Keratinocyte (primary cell): ENCODE data around the gene INAVA. TPM values are rescaled to one million over a fixed set of nuclear protein-coding genes. Genes with fewer than 3 reads are reported as not detected.

ENCODE experiments used
- DNase-seq: peaks from one replicate; pipeline ENCODE4 v3.0.0-alpha.2; 2011; ENCODE audit warnings: low read depth, missing footprints, low spot score
- FAIRE-seq: peaks from 2 replicates; lab custom pipeline; 2011; peaks lifted over from hg19 to GRCh38; lab: Jason Lieb, UNC
- H2AFZ ChIP-seq: 2 replicates; pipeline ENCODE4 v1.6.0; 2012; ENCODE audit warnings: low read length, control low read depth, inconsistent platforms; ENCODE audit not compliant: control insufficient read depth
- H3K27ac ChIP-seq: 2 replicates; pipeline ENCODE4 v1.5.1; 2011; ENCODE audit warnings: low read length; ENCODE audit not compliant: control insufficient read depth, insufficient read depth
- H3K27me3 ChIP-seq: 3 replicates; pipeline ENCODE4 v1.6.0; 2011; ENCODE audit warnings: low read length; ENCODE audit not compliant: control insufficient read depth, insufficient read depth; ENCODE audit errors: extremely low read depth
- H3K36me3 ChIP-seq, 2 experiments: 2 replicates in 1 of 2; 3 replicates in 1 of 2; pipeline ENCODE4 v1.5.1; 2011; ENCODE audit warnings: low read length in 2 of 2, mild to moderate bottlenecking in 1 of 2; ENCODE audit not compliant: control insufficient read depth in 2 of 2, insufficient read depth in 2 of 2; ENCODE audit errors: extremely low read depth in 1 of 2
- H3K4me1 ChIP-seq: 3 replicates; pipeline ENCODE4 v1.5.1; 2011; ENCODE audit warnings: low read length; ENCODE audit not compliant: control insufficient read depth, insufficient read depth; ENCODE audit errors: extremely low read depth
- H3K4me2 ChIP-seq: 3 replicates; pipeline ENCODE4 v1.6.0; 2011; ENCODE audit warnings: low read depth, low read length; ENCODE audit not compliant: control insufficient read depth, insufficient read depth; ENCODE audit errors: extremely low read depth
- H3K4me3 ChIP-seq, 3 experiments: fragments of 200-600 bp in 1 of 3; sonication (generic) in 1 of 3; 2 replicates in 2 of 3; 3 replicates in 1 of 3; pipeline ENCODE4 v1.5.1; 2011 to 2016; ENCODE audit warnings: low read length in 3 of 3, mild to moderate bottlenecking in 3 of 3, control low read depth in 2 of 3, inconsistent platforms in 1 of 3, low read depth in 1 of 3, mixed read lengths in 1 of 3, mixed run types in 1 of 3, moderate library complexity in 1 of 3; ENCODE audit not compliant: control insufficient read depth in 2 of 3, insufficient read depth in 2 of 3; ENCODE audit errors: extremely low read depth in 1 of 3
- H3K79me2 ChIP-seq: 2 replicates; pipeline ENCODE4 v1.6.0; 2012; ENCODE audit warnings: low read length; ENCODE audit not compliant: control insufficient read depth, insufficient read depth
- H3K9ac ChIP-seq: 3 replicates; pipeline ENCODE4 v1.6.0; 2011; ENCODE audit warnings: low read length; ENCODE audit not compliant: control insufficient read depth, insufficient read depth; ENCODE audit errors: extremely low read depth
- H3K9me1 ChIP-seq: 3 replicates; pipeline ENCODE4 v1.6.0; 2011; ENCODE audit warnings: low read length; ENCODE audit not compliant: control insufficient read depth, insufficient read depth; ENCODE audit errors: extremely low read depth
- H3K9me3 ChIP-seq: 2 replicates; pipeline ENCODE4 v1.5.1; 2012; ENCODE audit warnings: low read depth, low read length; ENCODE audit not compliant: control insufficient read depth
- H4K20me1 ChIP-seq: 3 replicates; pipeline ENCODE4 v1.6.0; 2011; ENCODE audit warnings: low read length; ENCODE audit not compliant: control insufficient read depth, insufficient read depth; ENCODE audit errors: extremely low read depth
- CTCF ChIP-seq, 3 experiments: IDR thresholded peaks in 1 of 3; conservative IDR thresholded peaks in 1 of 3; optimal IDR thresholded peaks in 1 of 3; 2 replicates in 2 of 3; 3 replicates in 1 of 3; pipeline versions ENCODE3 to v1.5.1; 2011; ENCODE audit warnings: low read length in 3 of 3, mild to moderate bottlenecking in 3 of 3, moderate library complexity in 2 of 3, control low read depth in 1 of 3, inconsistent platforms in 1 of 3; ENCODE audit not compliant: insufficient read depth in 2 of 3; ENCODE audit errors: extremely low read depth in 1 of 3
- EZH2 ChIP-seq: IDR thresholded peaks from one replicate; pipeline ENCODE4 v1.6.1; 2012; ENCODE audit warnings: inconsistent platforms, mild to moderate bottlenecking, low read length, moderate library complexity
- dilution Hi-C: fragments of 300-500 bp; cut with MboI; formaldehyde crosslinking; loops from one replicate; pipeline ENCODE4 v1.7.0; 2020; ENCODE audit warnings: low sequenced_read_pairs; ENCODE audit not compliant: extremely low pct_ligation_motif_present
- polyA plus RNA-seq, 5 experiments: library from polyadenylated mRNA; depleted of rRNA in 3 of 5; stranded (reverse) in 3 of 5; stranded (forward) in 1 of 5; unstranded in 1 of 5; fragments of >200 nt; gene quantifications; 1 replicate in 1 of 5; 2 replicates in 3 of 5; 3 replicates in 1 of 5; pipeline versions ENCODE4 v1.2.1 to v1.2.3, GENCODE V29; 2011 to 2012; ENCODE audit warnings: missing spikeins in 2 of 5, low read depth in 1 of 5, low replicate concordance in 1 of 5

The INAVA gene
- polyA plus RNA-seq, 1 donor (not counting 4 experiments of a cell fraction or from before 2014, with no cell fraction given) = 12.5 TPM

DNA sequence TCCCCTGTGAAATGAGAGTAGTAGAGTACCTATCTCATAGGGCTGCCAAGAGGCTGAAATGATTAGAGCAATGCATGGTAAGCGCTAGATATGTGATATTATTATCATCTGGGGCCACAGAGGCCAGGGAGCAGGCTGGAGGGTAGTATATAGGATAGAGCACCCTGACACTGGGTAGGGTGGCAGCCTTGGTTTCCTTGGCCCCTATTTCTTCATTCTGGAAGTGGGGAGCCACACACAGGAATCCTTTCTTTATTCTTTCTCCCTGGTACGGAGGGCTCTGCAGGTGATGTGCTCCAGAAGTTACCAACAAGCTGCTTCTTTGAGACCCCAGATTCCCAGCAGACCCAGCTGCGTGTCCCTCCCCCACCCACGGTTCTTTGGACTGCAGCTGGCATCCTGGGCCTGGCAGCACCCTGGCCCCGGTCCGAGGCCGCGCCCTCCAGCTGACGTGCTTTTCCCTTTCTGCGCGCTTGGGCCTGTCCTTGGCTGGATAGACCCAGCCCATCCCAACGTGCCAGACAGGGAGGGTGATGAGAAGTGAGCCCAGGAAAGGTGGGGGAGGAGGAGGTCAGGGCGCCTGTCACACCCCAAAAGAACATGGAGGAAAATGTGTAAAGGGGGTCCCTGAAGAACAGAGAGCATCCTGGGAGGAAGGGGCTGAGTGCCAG is 18.2 kb downstream of the INAVA start:
- peak overlapping the region; percentile 35 for H3K9ac ChIP-seq
- peaks cover 2% of the 10 kb centered on the region for H3K9me1 ChIP-seq
- H3K27me3 ChIP-seq = no peaks in the 10 kb centered on the region
- H3K9me3 ChIP-seq = no peaks in the 10 kb centered on the region
- dilution Hi-C loops = no loop called here
- peaks cover 23 to 28% of the 10 kb centered on the region in 2 experiments for H3K36me3 ChIP-seq
- no peak for DNase-seq
- FAIRE-seq = peak; percentile 95
- H3K4me1 ChIP-seq = peaks cover 32% of the 10 kb centered on the region
- peak overlapping the region; percentile 56 for H3K4me2 ChIP-seq
- peak overlapping the region; percentile 25 for H3K27ac ChIP-seq
- H2AFZ ChIP-seq = no peak overlapping the region
- H3K4me3 ChIP-seq = peak overlapping the region in 1 of 3 experiments; percentile 7
- H3K79me2 ChIP-seq = no peaks in the 10 kb centered on the region
- H4K20me1 ChIP-seq = peaks cover 1% of the 10 kb centered on the region
- no peak for TF ChIP-seq EZH2
- TF ChIP-seq CTCF (optimal IDR thresholded peaks at IDR 0.05 in 1 of 3, IDR thresholded peaks at IDR 0.05 in 1 of 3, conservative IDR thresholded peaks at IDR 0.05 in 1 of 3; ENCODE audit: extremely low read depth in 1 of 3, insufficient read depth in 2 of 3, low read length in 3 of 3) = no peak

GRCh38 chr1:200916152-200916551 is 21.5 kb downstream of the INAVA start:
- Histone ChIP-seq H3K9ac (no peak overlapping the region), H3K4me3 (no peak overlapping the region), H3K9me3 (no peaks in the 10 kb centered on the region), H3K27ac (no peak overlapping the region), H3K9me1 (no peaks in the 10 kb centered on the region), H3K4me1 (peaks cover 26% of the 10 kb centered on the region), H3K27me3 (no peaks in the 10 kb centered on the region), H2AFZ (no peak overlapping the region), H3K79me2 (no peaks in the 10 kb centered on the region), H3K36me3 (peaks cover 6 to 10% of the 10 kb centered on the region in 2 experiments), H3K4me2 (no peak overlapping the region), H4K20me1 (no peaks in the 10 kb centered on the region)
- dilution Hi-C loops = no loop called here
- FAIRE-seq = no peak
- no peak for DNase-seq
- TF ChIP-seq EZH2 (no peak), CTCF (optimal IDR thresholded peaks at IDR 0.05 in 1 of 3, IDR thresholded peaks at IDR 0.05 in 1 of 3, conservative IDR thresholded peaks at IDR 0.05 in 1 of 3; ENCODE audit: extremely low read depth in 1 of 3, insufficient read depth in 2 of 3, low read length in 3 of 3) (peak in 1 of 3 experiments; percentile 40)
